Measurements from ENCODE around the gene RALGDS. TPM values are rescaled to one million over a fixed set of nuclear protein-coding genes. Genes with fewer than 3 reads are reported as not detected.

The RALGDS gene
- total and polyA plus RNA-seq, 2 donors (not counting 1 experiment from before 2014, with no cell fraction given) = 62.4 to 88.0 TPM

- no peak for ATAC-seq (ENCODE audit: low read depth)
Measured at GRCh38 chr9:133153227-133154096, 32.4 kb upstream of the RALGDS start.

More at GRCh38 chr9:133153227-133154096, 32.4 kb upstream of the RALGDS start:
- no peak overlapping the region for H3K4me3 Mint-ChIP-seq
- H3K9me3 Mint-ChIP-seq (ENCODE audit: insufficient read depth) = no peaks in the 10 kb centered on the region
- no peak overlapping the region for H3K27ac ChIP-seq (ENCODE audit: low read length in 2 of 2)
- no peaks in the 10 kb centered on the region for H3K27me3 ChIP-seq (replicated peaks in 1 of 4; ENCODE audit: control extremely low read depth in 1 of 4, control insufficient read depth in 3 of 4, insufficient read depth in 4 of 4, low read length in 3 of 4)
- H3K4me1 ChIP-seq (ENCODE audit: control insufficient read depth in 2 of 2, insufficient read depth in 2 of 2, low read length in 2 of 2) = peaks cover under 1 to 9% of the 10 kb centered on the region in 2 donors
- H3K9me3 ChIP-seq (ENCODE audit: control extremely low read depth in 1 of 3, control insufficient read depth in 2 of 3, insufficient read depth in 1 of 3, low read length in 2 of 3) = no peaks in the 10 kb centered on the region
- no peak overlapping the region for H2AFZ ChIP-seq (ENCODE audit: insufficient read depth, low read depth, low read length, poor library complexity, severe bottlenecking)
- no peaks in the 10 kb centered on the region for H3K27me3 Mint-ChIP-seq
- peaks cover 3 to 11% of the 10 kb centered on the region in 2 experiments for H3K36me3 ChIP-seq (replicated peaks in 1 of 2; ENCODE audit: control extremely low read depth in 1 of 2, control insufficient read depth in 1 of 2, extremely low read depth in 1 of 2, insufficient read depth in 2 of 2, low read length in 1 of 2)
- WGBS (ENCODE audit: insufficient coverage) = 90% methylated on average over 36 of the region's 36 CpGs
- H4K20me1 ChIP-seq (ENCODE audit: control insufficient read depth, insufficient read depth, low read length, poor library complexity, severe bottlenecking) = no peaks in the 10 kb centered on the region
- DNase-seq = no peak
- no peak overlapping the region for H3K4me3 ChIP-seq (ENCODE audit: control extremely low read depth in 1 of 5, extremely low read depth in 1 of 5, insufficient read depth in 1 of 5, low read depth in 2 of 5, low read length in 4 of 5)
- peaks cover 5% of the 10 kb centered on the region for H3K4me1 Mint-ChIP-seq
- H3K79me2 ChIP-seq (ENCODE audit: control insufficient read depth, insufficient read depth, low read length) = peaks cover 3% of the 10 kb centered on the region
- H3K27ac Mint-ChIP-seq = no peak overlapping the region
- H3K9ac ChIP-seq (ENCODE audit: low read length) = no peak overlapping the region
- ChIA-PET POLR2A (no interaction called here), CTCF (interaction anchor here (1.1 to 12.7 kb wide), 2 partner anchors 9 to 47 kb away, joined by 4 to 599 read pairs; no protein-coding TSS in a partner anchor)
- TF ChIP-seq CTCF (IDR thresholded peaks at IDR 0.05) (no peak), EZH2 (IDR thresholded peaks at IDR 0.05; ENCODE audit: borderline replicate concordance, insufficient read depth, low read depth, low read length, poor library complexity, severe bottlenecking) (no peak)
- intact Hi-C loops (cut with micrococcal nuclease) = no loop called here
- H3K4me2 ChIP-seq (replicated peaks; ENCODE audit: low read depth, low read length, poor library complexity, severe bottlenecking) = no peak overlapping the region
